HG02571 (cell line): ENCODE results near the gene NLGN4X.

Experiments used
- ATAC-seq: cut with Tn5 transposase; IDR thresholded peaks from one replicate; pipeline ENCODE4 v1.9.1; 2021; ENCODE audit warnings: mild to moderate bottlenecking, moderate library complexity; ENCODE audit not compliant: unreplicated experiment

NLGN4X gene

DNA sequence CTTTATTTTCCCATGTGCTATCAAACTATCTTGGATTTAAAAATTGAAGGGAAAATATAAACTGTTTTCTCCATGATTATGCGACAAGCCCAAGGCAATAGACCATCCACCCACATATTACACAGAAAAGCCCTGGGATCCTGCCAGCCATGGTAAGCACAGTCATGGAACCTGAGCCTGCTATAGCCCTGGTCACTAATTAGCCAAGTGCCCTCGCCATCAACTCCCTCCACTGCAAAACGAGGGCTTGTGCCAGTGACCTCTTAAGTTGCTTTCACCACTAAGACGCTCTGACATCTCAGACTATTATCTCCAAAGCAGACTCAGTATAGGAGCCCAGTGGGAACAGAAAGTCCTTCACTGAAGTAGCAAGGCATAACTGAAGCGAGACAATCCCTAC, 69.2 kb downstream of the NLGN4X start:
- no peak for ATAC-seq

- ATAC-seq: no peak
These were observed 76.7 kb downstream of the NLGN4X start for GRCh38 chrX:6151971-6152370.

DNA sequence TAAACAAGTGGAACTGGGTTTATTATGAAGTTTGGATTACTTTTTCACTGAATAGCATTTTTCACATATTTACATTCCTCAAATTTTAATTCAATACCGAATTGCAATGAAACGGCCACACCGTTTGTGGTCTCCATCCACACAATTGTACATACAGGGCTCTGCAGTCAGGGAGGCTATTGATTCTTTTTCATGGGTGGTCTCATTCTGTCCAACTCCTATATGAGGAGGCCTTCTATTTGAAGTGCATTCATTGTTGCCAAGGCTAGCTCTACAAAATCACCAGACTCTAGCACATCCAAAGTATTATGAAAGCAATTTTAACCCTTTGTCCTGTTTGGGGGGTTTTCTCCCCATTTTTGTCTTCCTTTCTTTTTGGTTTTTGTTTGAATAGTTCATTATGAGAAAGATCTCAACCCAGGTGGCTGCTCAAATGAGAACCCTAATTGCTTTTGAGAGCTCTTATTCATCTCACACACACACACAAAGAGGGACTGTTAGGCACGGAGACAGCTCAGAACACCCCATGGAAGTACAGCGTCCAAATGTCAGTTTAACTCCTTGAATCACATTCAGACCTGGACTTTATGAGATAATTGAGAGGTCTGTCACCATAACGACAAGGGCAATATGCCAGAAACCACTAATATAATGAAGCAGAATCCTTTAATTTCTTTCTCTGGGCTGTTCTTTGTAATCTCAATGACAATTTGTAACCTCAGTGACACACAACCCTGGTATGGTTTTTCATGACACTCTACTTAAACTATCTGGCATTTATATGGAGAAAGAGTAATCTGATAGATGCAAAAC, 79.4 kb downstream of the NLGN4X start:
- no peak for ATAC-seq

GRCh38 chrX:6134255-6134654, 94.4 kb downstream of the NLGN4X start:
- no peak for ATAC-seq

DNA sequence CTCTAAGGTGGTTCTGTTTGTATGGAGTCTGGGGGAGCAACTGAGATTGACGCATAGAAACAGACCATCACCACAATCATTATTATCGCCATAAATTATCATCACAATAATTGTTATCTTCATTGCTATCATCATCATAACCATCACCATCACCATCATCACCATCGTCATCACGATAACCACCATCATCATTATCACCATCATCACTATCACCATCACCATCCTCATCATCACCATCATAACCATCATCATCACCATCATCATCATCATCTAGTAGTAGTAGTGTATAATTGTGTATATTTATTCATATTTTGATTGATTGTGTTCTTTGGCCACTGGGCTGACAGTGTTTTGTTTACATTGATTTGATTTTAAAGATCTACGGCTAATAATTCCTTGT, 95.7 kb downstream of the NLGN4X start:
- ATAC-seq: no peak

DNA sequence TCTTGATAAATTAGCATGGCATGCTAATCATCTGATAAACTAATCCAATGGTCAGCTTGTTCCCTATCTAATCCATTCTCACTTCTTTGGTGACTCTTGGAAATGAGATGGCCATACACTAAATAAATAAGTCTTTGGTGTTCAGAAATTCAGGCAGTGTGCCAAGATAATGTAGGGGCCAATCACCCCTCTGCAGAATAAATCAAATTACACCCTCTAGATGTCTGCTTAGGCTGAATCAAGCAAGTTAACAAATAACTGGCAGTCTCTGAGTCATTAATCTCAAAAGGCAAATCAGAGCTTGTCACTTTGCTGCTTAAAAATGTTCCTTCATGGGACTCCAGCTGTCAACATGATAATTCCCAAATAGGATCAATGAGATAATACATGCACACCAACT, 97.4 kb downstream of the NLGN4X start:
- ATAC-seq: no peak

DNA sequence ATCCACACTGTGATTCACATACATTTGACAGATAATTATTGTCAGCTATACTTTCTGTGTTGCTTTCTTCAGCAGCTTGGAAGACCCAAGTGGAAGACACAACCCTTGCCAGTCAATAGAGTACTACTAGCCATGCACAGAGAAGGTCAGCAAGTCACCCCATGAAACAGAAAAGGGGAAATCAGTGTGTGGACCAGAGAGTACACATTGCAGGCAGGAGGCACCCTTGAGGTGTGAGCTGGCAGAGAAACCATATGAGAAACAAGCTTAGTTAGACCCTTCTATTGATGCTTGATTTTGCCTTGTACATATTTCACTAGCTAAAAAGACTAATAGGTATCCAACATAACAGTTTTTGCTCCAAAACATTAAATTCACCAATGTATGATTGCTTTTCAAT, 99.5 kb downstream of the NLGN4X start:
- no peak for ATAC-seq

- no peak for ATAC-seq
These were observed 108.3 kb downstream of the NLGN4X start for GRCh38 chrX:6120329-6120728.

DNA sequence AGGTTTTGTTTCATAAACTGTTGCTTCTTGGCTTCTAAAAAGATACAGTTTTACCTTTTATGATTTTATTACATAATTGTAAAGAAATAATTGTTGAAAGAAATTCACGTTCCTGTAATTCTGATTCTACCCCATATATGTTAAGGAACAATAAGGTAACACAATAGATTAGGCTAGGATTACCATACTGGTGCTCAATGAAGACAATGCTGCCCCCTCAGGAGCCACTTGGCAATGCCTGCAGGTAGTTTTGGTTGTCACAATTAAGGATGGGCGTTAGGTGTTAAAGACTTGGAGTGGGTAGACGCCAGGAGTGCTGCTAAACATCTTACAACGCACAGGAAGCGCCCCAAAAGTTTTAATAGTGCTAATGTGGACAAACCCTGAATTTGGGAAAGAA, 133.2 kb downstream of the NLGN4X start:
- no peak for ATAC-seq

GRCh38 chrX:6074532-6074931, 154.1 kb downstream of the NLGN4X start:
- no peak for ATAC-seq

DNA sequence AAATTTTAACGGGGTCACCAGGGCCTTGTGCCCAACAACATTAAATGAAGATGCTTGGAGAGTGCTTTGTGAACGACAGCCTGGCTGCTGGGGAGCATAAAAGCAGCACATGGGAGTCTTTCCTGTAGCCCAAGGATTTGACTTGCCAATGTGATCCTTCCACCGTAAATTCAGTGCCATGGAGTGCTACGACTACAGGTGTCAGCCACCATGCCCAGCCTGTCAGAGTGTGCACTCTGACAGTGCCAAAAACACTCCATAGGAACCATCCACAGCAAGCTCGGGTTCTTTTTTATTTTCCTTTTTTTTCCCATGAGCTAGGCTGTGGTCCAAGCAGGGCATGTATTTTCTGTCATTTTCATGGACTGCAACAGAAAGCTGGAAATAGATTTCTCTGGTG, 156.9 kb downstream of the NLGN4X start:
- no peak for ATAC-seq

- ATAC-seq: no peak
These were observed 161.1 kb downstream of the NLGN4X start for GRCh38 chrX:6067600-6067999.

GRCh38 chrX:6053141-6053540, 175.5 kb downstream of the NLGN4X start:
- ATAC-seq: no peak

GRCh38 chrX:6052111-6052745, 176.4 kb downstream of the NLGN4X start:
- ATAC-seq: no peak

GRCh38 chrX:6049132-6049531, 179.5 kb downstream of the NLGN4X start:
- ATAC-seq: no peak

DNA sequence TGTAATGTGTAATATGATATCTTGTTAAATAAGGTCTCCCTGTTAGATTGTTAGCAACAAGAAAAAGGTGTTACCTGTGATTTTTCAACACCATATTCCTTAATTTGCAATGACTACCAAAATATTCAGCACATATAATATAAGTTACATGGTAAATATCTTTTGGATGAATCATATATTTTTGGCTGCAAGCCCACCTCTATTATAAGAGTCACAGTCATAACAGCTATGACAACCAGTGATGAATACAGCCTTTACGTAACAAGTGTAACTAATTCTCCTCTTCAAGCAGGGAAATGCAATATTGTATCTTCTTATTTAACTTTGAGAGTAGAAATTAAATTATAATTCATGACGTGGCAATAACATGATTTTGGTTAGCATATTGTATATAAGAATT, 187.0 kb downstream of the NLGN4X start:
- no peak for ATAC-seq

DNA sequence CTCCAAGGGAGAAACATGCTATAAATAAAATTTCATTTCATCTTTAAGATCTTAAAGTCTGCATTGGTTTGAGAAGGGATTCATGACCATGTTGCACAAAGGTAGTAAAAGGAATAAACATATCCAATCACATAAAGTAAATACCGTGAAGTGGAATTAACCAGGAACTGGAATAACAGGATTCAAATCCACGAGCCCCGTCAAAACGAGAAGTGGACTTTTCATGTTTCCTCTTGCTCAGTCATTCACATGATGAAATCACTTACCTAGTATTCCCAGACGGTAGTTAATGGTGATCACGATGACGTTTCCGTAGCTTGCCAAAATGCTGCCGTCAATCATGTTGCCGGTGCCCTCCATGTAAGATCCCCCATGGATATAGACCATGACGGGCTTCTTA, 199.7 kb downstream of the NLGN4X start:
- no peak for ATAC-seq

DNA sequence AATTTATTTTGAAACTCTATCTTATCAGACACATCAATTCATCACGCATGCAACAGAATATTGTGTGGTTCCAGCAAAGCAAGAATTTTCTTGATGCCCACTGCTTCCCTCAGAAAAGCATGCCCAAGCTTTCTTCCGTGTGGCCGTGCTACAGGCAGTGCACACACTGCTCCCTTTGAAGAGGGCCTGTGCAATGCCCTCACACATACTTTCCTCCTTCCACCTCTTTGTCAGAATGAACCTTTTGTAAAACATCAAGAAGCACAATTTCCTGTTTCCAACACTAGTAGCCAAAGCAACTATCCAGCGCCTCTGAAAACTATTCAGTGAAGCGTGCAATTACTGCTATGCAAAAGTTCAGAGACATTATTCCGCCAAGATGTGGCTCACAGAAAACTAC, 201.7 kb downstream of the NLGN4X start:
- ATAC-seq: no peak

GRCh38 chrX:6026429-6026828, 202.2 kb downstream of the NLGN4X start:
- no peak for ATAC-seq

DNA sequence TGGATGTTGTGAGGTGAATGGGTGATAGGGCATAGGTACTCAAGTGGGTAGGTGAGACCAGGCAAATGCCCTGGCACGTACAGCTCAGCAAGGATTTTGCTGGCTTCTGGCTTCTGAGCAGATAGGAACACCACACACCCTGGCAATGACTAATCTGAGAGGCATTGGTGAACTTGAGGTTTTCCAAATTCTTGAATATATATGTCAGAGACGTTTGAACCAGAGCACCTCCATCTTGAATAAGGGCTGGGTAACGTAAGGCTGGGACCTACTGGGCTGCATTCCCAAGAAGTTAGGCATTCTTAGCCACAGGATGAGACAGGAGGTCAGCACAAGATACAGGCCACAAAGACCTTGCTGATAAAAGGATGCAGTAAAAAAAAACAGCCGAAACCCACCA, 204.5 kb downstream of the NLGN4X start:
- no peak for ATAC-seq

- no peak for ATAC-seq
These were observed 207.2 kb downstream of the NLGN4X start for GRCh38 chrX:6021316-6022091.

GRCh38 chrX:6019076-6019475, 209.6 kb downstream of the NLGN4X start:
- no peak for ATAC-seq
